ENCODE measurements around the gene NTNG1. TPM values are rescaled to one million over a fixed set of nuclear protein-coding genes. Genes with fewer than 3 reads are reported as not detected.

Gene NTNG1
- total RNA-seq, 1 donor from 2014 or later: not detected

GRCh38 chr1:107298526-107298925, 157.7 kb downstream of the NTNG1 start:
- Mint-ChIP-seq H3K27ac (ENCODE audit: unreplicated experiment) (no peak overlapping the region), H3K27me3 (ENCODE audit: low read depth) (peaks cover 3% of the 10 kb centered on the region), H3K36me3 (ENCODE audit: low read depth) (no peaks in the 10 kb centered on the region), H3K9me3 (ENCODE audit: low read depth) (no peaks in the 10 kb centered on the region), H3K4me3 (ENCODE audit: unreplicated experiment) (no peak overlapping the region), H3K4me1 (ENCODE audit: low read depth) (no peaks in the 10 kb centered on the region)
- TF ChIP-seq CTCF (IDR thresholded peaks at IDR 0.05): no peak
- DNase-seq (ENCODE audit: low spot score): no peak

- H3K36me3 Mint-ChIP-seq (ENCODE audit: low read depth): no peaks in the 10 kb centered on the region
- no peak for DNase-seq (ENCODE audit: low spot score)
- TF ChIP-seq CTCF (IDR thresholded peaks at IDR 0.05): no peak
- H3K27ac Mint-ChIP-seq (ENCODE audit: unreplicated experiment): no peak overlapping the region
- H3K4me1 Mint-ChIP-seq (ENCODE audit: low read depth): no peaks in the 10 kb centered on the region
- H3K9me3 Mint-ChIP-seq (ENCODE audit: low read depth): no peaks in the 10 kb centered on the region
- no peak overlapping the region for H3K4me3 Mint-ChIP-seq (ENCODE audit: unreplicated experiment)
- peaks cover 3% of the 10 kb centered on the region for H3K27me3 Mint-ChIP-seq (ENCODE audit: low read depth)
Observed at GRCh38 chr1:107299521-107299920, 158.7 kb downstream of the NTNG1 start.

GRCh38 chr1:107309962-107310361, 169.1 kb downstream of the NTNG1 start:
- Mint-ChIP-seq H3K9me3 (ENCODE audit: low read depth) (no peaks in the 10 kb centered on the region), H3K27me3 (ENCODE audit: low read depth) (peaks cover 2% of the 10 kb centered on the region), H3K27ac (ENCODE audit: unreplicated experiment) (no peak overlapping the region), H3K36me3 (ENCODE audit: low read depth) (no peaks in the 10 kb centered on the region), H3K4me1 (ENCODE audit: low read depth) (no peaks in the 10 kb centered on the region), H3K4me3 (ENCODE audit: unreplicated experiment) (no peak overlapping the region)
- TF ChIP-seq CTCF (IDR thresholded peaks at IDR 0.05): no peak
- no peak for DNase-seq (ENCODE audit: low spot score)

GRCh38 chr1:107315652-107316051, 174.8 kb downstream of the NTNG1 start:
- no peak for TF ChIP-seq CTCF (IDR thresholded peaks at IDR 0.05)
- peaks cover 1% of the 10 kb centered on the region for H3K27me3 Mint-ChIP-seq (ENCODE audit: low read depth)
- H3K27ac Mint-ChIP-seq (ENCODE audit: unreplicated experiment): no peak overlapping the region
- H3K36me3 Mint-ChIP-seq (ENCODE audit: low read depth): no peaks in the 10 kb centered on the region
- DNase-seq (ENCODE audit: low spot score): no peak
- no peaks in the 10 kb centered on the region for H3K4me1 Mint-ChIP-seq (ENCODE audit: low read depth)
- no peaks in the 10 kb centered on the region for H3K9me3 Mint-ChIP-seq (ENCODE audit: low read depth)
- no peak overlapping the region for H3K4me3 Mint-ChIP-seq (ENCODE audit: unreplicated experiment)

GRCh38 chr1:107318932-107319331, 178.1 kb downstream of the NTNG1 start:
- no peak for DNase-seq (ENCODE audit: low spot score)
- H3K4me1 Mint-ChIP-seq (ENCODE audit: low read depth): no peaks in the 10 kb centered on the region
- no peaks in the 10 kb centered on the region for H3K9me3 Mint-ChIP-seq (ENCODE audit: low read depth)
- H3K27me3 Mint-ChIP-seq (ENCODE audit: low read depth): peaks cover 1% of the 10 kb centered on the region
- H3K27ac Mint-ChIP-seq (ENCODE audit: unreplicated experiment): no peak overlapping the region
- H3K4me3 Mint-ChIP-seq (ENCODE audit: unreplicated experiment): no peak overlapping the region
- no peaks in the 10 kb centered on the region for H3K36me3 Mint-ChIP-seq (ENCODE audit: low read depth)
- TF ChIP-seq CTCF (IDR thresholded peaks at IDR 0.05): no peak
